Panc1 (cell line): ENCODE measurements around the gene FANCD2.
"Not testable (repeated sequence)": the region's sequence is repeated elsewhere in the genome, so short reads cannot be mapped to it uniquely, and the experiment has no call there.

Source experiments
- CTCF ChIP-seq: fragments of 450-650 bp; IDR thresholded peaks from 2 replicates; pipeline ENCODE4 v1.5.1; 2017; ENCODE audit warnings: mild to moderate bottlenecking
- POLR2AphosphoS5 ChIP-seq: IDR thresholded peaks from 2 replicates; pipeline ENCODE4 v1.6.1; 2012; ENCODE audit warnings: mild to moderate bottlenecking, low read depth, low read length, moderate library complexity
- REST ChIP-seq, 2 experiments: IDR thresholded peaks; 2 replicates each; pipeline ENCODE4 v1.6.1; 2011 to 2012; ENCODE audit warnings: low read depth in 2 of 2, control low read depth in 1 of 2, low read length in 1 of 2, mild to moderate bottlenecking in 1 of 2, moderate library complexity in 1 of 2; ENCODE audit not compliant: insufficient read depth in 1 of 2
- SIN3A ChIP-seq: IDR thresholded peaks from 2 replicates; pipeline ENCODE4 v1.6.1; 2012; ENCODE audit warnings: low read depth, mild to moderate bottlenecking, low read length, moderate library complexity, borderline replicate concordance; ENCODE audit not compliant: insufficient read depth
- TCF7L2 ChIP-seq: IDR thresholded peaks from 2 replicates; pipeline ENCODE4 v1.6.1; 2011; ENCODE audit warnings: mild to moderate bottlenecking, low read depth, low read length, inconsistent platforms

- TF ChIP-seq CTCF; REST (IDR thresholded peaks at IDR 0.05; ENCODE audit: insufficient read depth in 1 of 2, low read depth in 2 of 2, low read length in 1 of 2); SIN3A; POLR2AphosphoS5; TCF7L2: not testable (repeated sequence)
These were observed 7.4 kb upstream of the FANCD2 start for GRCh38 chr3:10018806-10019205.
